Panc1 (cell line): ENCODE results near the gene PRRX1. TPM values are rescaled to one million over a fixed set of nuclear protein-coding genes. Genes with fewer than 3 reads are reported as not detected.

Experiments used
- ATAC-seq: fragments of 200-7000 bp; cut with Tn5 transposase; 2 replicates; pipeline ENCODE4 v1.9.1; 2020; ENCODE audit warnings: mild to moderate bottlenecking, moderate library complexity
- BruUV-seq: library from RNA; stranded (reverse); fragments of 400-500 nt; replicated peaks from 2 replicates; lab custom pipeline; 2021; lab: Mats Ljungman, UMichigan
- CTCF ChIA-PET: fragments of 300-600 bp; sonication (Branson Sonifier 250); formaldehyde crosslinking; loops from one replicate; lab custom pipeline; 2022; ENCODE audit warnings: antibody characterized with exemption; lab: Charles Lee
- POLR2A ChIA-PET: fragments of 300-600 bp; sonication (Branson Sonifier 250); formaldehyde crosslinking; loops from one replicate; lab custom pipeline; 2022; ENCODE audit warnings: antibody characterized with exemption; lab: Charles Lee
- DNase-seq: peaks from one replicate; pipeline ENCODE4 v3.0.0-alpha.2; 2010; ENCODE audit warnings: low read depth, low spot score
- H3K27ac ChIP-seq: 2 replicates; pipeline ENCODE4 v1.5.1; 2011; ENCODE audit warnings: mild to moderate bottlenecking, low read length, inconsistent platforms
- H3K27me3 ChIP-seq: fragments of 200-500 bp; sonication (Bioruptor generic); 2 replicates; pipeline ENCODE4 v1.6.0; 2014; ENCODE audit warnings: low read length, inconsistent platforms; ENCODE audit not compliant: control insufficient read depth, insufficient read depth
- H3K36me3 ChIP-seq: fragments of 200-500 bp; sonication (Bioruptor generic); 2 replicates; pipeline ENCODE4 v1.5.1; 2014; ENCODE audit warnings: inconsistent platforms, mild to moderate bottlenecking, low read length, moderate library complexity; ENCODE audit not compliant: control insufficient read depth, insufficient read depth
- H3K4me1 ChIP-seq: 2 replicates; pipeline ENCODE4 v1.5.1; 2011; ENCODE audit warnings: inconsistent platforms, mild to moderate bottlenecking, low read length, moderate library complexity; ENCODE audit not compliant: control insufficient read depth, insufficient read depth
- H3K4me3 ChIP-seq, 2 experiments: 2 replicates each; pipeline ENCODE4 v1.5.1; 2011 to 2012; ENCODE audit warnings: low read depth in 2 of 2, low read length in 2 of 2, mild to moderate bottlenecking in 2 of 2, inconsistent platforms in 1 of 2, moderate library complexity in 1 of 2
- H3K9me3 ChIP-seq: fragments of 200-500 bp; sonication (Bioruptor generic); 2 replicates; pipeline ENCODE4 v1.5.1; 2014; ENCODE audit warnings: low read depth, mild to moderate bottlenecking, inconsistent platforms, low read length, moderate library complexity; ENCODE audit not compliant: control insufficient read depth, insufficient read depth
- POLR2AphosphoS5 ChIP-seq: IDR thresholded peaks from 2 replicates; pipeline ENCODE4 v1.6.1; 2012; ENCODE audit warnings: mild to moderate bottlenecking, low read depth, low read length, moderate library complexity
- SIN3A ChIP-seq: IDR thresholded peaks from 2 replicates; pipeline ENCODE4 v1.6.1; 2012; ENCODE audit warnings: low read depth, mild to moderate bottlenecking, low read length, moderate library complexity, borderline replicate concordance; ENCODE audit not compliant: insufficient read depth
- TCF7L2 ChIP-seq: IDR thresholded peaks from 2 replicates; pipeline ENCODE4 v1.6.1; 2011; ENCODE audit warnings: mild to moderate bottlenecking, low read depth, low read length, inconsistent platforms
- in situ Hi-C: cut with HindIII; loops from 2 replicates; pipeline ENCODE4 v1.10.0; 2016; ENCODE audit warnings: low sequenced_read_pairs, low pct_unique_long_range_greater_than_20kb
- intact Hi-C: fragments of 100-400 bp; cut with micrococcal nuclease; formaldehyde crosslinking; loops from one replicate; pipeline ENCODE4 v1.10.0; 2022; ENCODE audit not compliant: unreplicated experiment
- total RNA-seq: library from RNA; stranded (reverse); gene quantifications from one replicate; pipeline ENCODE4 v1.2.1, GENCODE V29; 2021; ENCODE audit not compliant: unreplicated experiment
- TF ChIP-seq, protein P1 (sequence below), 2 experiments: IDR thresholded peaks; 2 replicates each; pipeline ENCODE4 v1.6.1; 2011 to 2012; ENCODE audit warnings: low read depth in 2 of 2, control low read depth in 1 of 2, low read length in 1 of 2, mild to moderate bottlenecking in 1 of 2, moderate library complexity in 1 of 2; ENCODE audit not compliant: insufficient read depth in 1 of 2
- TF ChIP-seq, protein P2 (sequence below): fragments of 450-650 bp; IDR thresholded peaks from 2 replicates; pipeline ENCODE4 v1.5.1; 2017; ENCODE audit warnings: mild to moderate bottlenecking

PRRX1 gene
- total RNA-seq, 1 experiment from 2014 or later = 0.69 TPM

- in situ Hi-C loops = no loop called here
- Histone ChIP-seq H3K36me3 (no peaks in the 10 kb centered on the region; the same call in 1 of the 2 replicates), H3K27me3 (no peaks in the 10 kb centered on the region), H3K4me1 (no peaks in the 10 kb centered on the region), H3K27ac (no peak overlapping the region), H3K4me3 (no peak overlapping the region), H3K9me3 (no peaks in the 10 kb centered on the region)
- ChIA-PET POLR2A (no interaction called here), CTCF (no interaction called here)
- intact Hi-C loops = no loop called here
- DNase-seq (no peak), ATAC-seq (no peak)
- no peak for TF ChIP-seq SIN3A
- TF ChIP-seq, protein P1, sequence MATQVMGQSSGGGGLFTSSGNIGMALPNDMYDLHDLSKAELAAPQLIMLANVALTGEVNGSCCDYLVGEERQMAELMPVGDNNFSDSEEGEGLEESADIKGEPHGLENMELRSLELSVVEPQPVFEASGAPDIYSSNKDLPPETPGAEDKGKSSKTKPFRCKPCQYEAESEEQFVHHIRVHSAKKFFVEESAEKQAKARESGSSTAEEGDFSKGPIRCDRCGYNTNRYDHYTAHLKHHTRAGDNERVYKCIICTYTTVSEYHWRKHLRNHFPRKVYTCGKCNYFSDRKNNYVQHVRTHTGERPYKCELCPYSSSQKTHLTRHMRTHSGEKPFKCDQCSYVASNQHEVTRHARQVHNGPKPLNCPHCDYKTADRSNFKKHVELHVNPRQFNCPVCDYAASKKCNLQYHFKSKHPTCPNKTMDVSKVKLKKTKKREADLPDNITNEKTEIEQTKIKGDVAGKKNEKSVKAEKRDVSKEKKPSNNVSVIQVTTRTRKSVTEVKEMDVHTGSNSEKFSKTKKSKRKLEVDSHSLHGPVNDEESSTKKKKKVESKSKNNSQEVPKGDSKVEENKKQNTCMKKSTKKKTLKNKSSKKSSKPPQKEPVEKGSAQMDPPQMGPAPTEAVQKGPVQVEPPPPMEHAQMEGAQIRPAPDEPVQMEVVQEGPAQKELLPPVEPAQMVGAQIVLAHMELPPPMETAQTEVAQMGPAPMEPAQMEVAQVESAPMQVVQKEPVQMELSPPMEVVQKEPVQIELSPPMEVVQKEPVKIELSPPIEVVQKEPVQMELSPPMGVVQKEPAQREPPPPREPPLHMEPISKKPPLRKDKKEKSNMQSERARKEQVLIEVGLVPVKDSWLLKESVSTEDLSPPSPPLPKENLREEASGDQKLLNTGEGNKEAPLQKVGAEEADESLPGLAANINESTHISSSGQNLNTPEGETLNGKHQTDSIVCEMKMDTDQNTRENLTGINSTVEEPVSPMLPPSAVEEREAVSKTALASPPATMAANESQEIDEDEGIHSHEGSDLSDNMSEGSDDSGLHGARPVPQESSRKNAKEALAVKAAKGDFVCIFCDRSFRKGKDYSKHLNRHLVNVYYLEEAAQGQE (IDR thresholded peaks at IDR 0.05; ENCODE audit: insufficient read depth in 1 of 2, low read depth in 2 of 2, low read length in 1 of 2) = no peak
- no peak for TF ChIP-seq TCF7L2
- no peak for TF ChIP-seq POLR2AphosphoS5
- TF ChIP-seq, protein P2, sequence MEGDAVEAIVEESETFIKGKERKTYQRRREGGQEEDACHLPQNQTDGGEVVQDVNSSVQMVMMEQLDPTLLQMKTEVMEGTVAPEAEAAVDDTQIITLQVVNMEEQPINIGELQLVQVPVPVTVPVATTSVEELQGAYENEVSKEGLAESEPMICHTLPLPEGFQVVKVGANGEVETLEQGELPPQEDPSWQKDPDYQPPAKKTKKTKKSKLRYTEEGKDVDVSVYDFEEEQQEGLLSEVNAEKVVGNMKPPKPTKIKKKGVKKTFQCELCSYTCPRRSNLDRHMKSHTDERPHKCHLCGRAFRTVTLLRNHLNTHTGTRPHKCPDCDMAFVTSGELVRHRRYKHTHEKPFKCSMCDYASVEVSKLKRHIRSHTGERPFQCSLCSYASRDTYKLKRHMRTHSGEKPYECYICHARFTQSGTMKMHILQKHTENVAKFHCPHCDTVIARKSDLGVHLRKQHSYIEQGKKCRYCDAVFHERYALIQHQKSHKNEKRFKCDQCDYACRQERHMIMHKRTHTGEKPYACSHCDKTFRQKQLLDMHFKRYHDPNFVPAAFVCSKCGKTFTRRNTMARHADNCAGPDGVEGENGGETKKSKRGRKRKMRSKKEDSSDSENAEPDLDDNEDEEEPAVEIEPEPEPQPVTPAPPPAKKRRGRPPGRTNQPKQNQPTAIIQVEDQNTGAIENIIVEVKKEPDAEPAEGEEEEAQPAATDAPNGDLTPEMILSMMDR = no peak
- no TSS peak for BruUV-seq
Measured at GRCh38 chr1:170700842-170701615, 37.1 kb downstream of the PRRX1 start.

DNA sequence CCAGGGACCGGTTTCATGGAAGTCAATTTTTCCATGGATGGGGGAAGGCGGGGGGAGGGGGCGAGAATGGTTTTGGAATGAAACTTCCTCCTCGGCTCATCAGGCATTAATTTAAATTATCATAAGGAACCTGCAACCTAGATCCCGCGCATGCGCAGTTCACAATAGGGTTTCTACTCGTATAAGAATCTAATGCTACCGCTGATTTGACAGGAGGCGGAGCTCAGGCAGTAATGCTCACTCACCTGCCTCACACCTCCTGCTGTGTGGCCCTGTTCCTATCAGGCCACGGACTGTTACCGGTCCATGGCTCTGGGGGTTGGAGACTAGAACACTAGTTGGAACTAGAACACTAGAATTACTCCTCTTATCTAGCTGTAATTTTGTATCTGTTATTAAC, 38.0 kb downstream of the PRRX1 start:
- no peak for TF ChIP-seq SIN3A
- TF ChIP-seq TCF7L2 = no peak
- no peak for TF ChIP-seq POLR2AphosphoS5
- TF ChIP-seq, protein P1 (IDR thresholded peaks at IDR 0.05; ENCODE audit: insufficient read depth in 1 of 2, low read depth in 2 of 2, low read length in 1 of 2) = no peak
- TF ChIP-seq, protein P2 = no peak
- DNase-seq (no peak), ATAC-seq (no peak)
- Histone ChIP-seq H3K9me3 (no peaks in the 10 kb centered on the region), H3K36me3 (no peaks in the 10 kb centered on the region; the same call in 1 of the 2 replicates), H3K27me3 (no peaks in the 10 kb centered on the region), H3K4me3 (no peak overlapping the region), H3K27ac (no peak overlapping the region), H3K4me1 (no peaks in the 10 kb centered on the region)
- ChIA-PET CTCF (no interaction called here), POLR2A (no interaction called here)
- BruUV-seq = no TSS peak
- intact Hi-C loops = no loop called here
- in situ Hi-C loops = no loop called here
